Smooth muscle cell (in vitro differentiated cells): Measurements from ENCODE around the gene DALRD3. TPM values are rescaled to one million over a fixed set of nuclear protein-coding genes. Genes with fewer than 3 reads are reported as not detected.
A peak's percentile ranks its signal among the peaks of the same experiment; 100 is the strongest.
"Not testable (repeated sequence)": the region's sequence is repeated elsewhere in the genome, so short reads cannot be mapped to it uniquely, and the experiment has no call there.

Source experiments
- DNase-seq: peaks from one replicate; lab custom pipeline; 2025; ENCODE audit not compliant: unreplicated experiment; lab: John Stamatoyannopoulos, UW
- H2AFZ ChIP-seq: fragments of 200-600 bp; sonication (generic); 2 replicates; pipeline ENCODE4 v1.6.0; 2016; ENCODE audit warnings: antibody characterized with exemption, low read depth, mild to moderate bottlenecking
- H3F3A ChIP-seq: fragments of 200-600 bp; sonication (generic); 2 replicates; pipeline ENCODE4 v1.6.0; 2017; ENCODE audit warnings: antibody characterized with exemption, low read depth
- H3K27ac ChIP-seq: fragments of 200-600 bp; sonication (generic); 2 replicates; pipeline ENCODE4 v1.5.1; 2016; ENCODE audit warnings: low read depth, mild to moderate bottlenecking
- H3K27me3 ChIP-seq: fragments of 200-600 bp; sonication (generic); 2 replicates; pipeline ENCODE4 v1.6.1; 2016; ENCODE audit warnings: low read depth, mild to moderate bottlenecking
- H3K36me3 ChIP-seq: fragments of 200-600 bp; sonication (generic); 2 replicates; pipeline ENCODE4 v1.5.1; 2016; ENCODE audit warnings: low read depth
- H3K4me1 ChIP-seq: fragments of 200-600 bp; sonication (generic); 2 replicates; pipeline ENCODE4 v1.5.1; 2016; ENCODE audit warnings: low read depth
- H3K4me2 ChIP-seq: fragments of 200-600 bp; sonication (generic); 2 replicates; pipeline ENCODE4 v1.6.0; 2016; ENCODE audit warnings: mild to moderate bottlenecking
- H3K4me3 ChIP-seq: fragments of 200-600 bp; sonication (generic); 2 replicates; pipeline ENCODE4 v1.5.1; 2016; ENCODE audit warnings: mild to moderate bottlenecking
- H3K79me2 ChIP-seq: fragments of 200-600 bp; sonication (generic); 2 replicates; pipeline ENCODE4 v1.6.0; 2016; ENCODE audit warnings: low read depth, mild to moderate bottlenecking
- H3K9ac ChIP-seq: fragments of 200-600 bp; sonication (generic); 2 replicates; pipeline ENCODE4 v1.6.0; 2016; ENCODE audit warnings: low read depth
- H3K9me3 ChIP-seq: fragments of 200-600 bp; sonication (generic); replicated peaks from 2 replicates; pipeline ENCODE4 v1.5.1; 2016; ENCODE audit warnings: low read depth
- H4K20me1 ChIP-seq: fragments of 200-600 bp; sonication (generic); 2 replicates; pipeline ENCODE4 v1.6.0; 2016; ENCODE audit warnings: low read depth
- WGBS: methylation state at CpG from one replicate; pipeline ENCODE4 v1.1.7; 2016; ENCODE audit warnings: low lambda C conversion rate; 5-methylcytosine and 5-hydroxymethylcytosine counted together
- polyA plus RNA-seq: library from polyadenylated mRNA; unstranded; fragments of >200 nt; fragmentation: Nextera tagmentation; extraction: Ambion mirVana; gene quantifications from 2 replicates; pipeline ENCODE4 v1.2.1, GENCODE V29; 2016
- total RNA-seq: library from RNA; depleted of rRNA; stranded (reverse); fragments of >200 nt; gene quantifications from 2 replicates; pipeline ENCODE4 v1.2.3, GENCODE V29; 2014
- TF ChIP-seq, protein P1 (sequence below): fragments of 200-600 bp; sonication (generic); IDR thresholded peaks from 2 replicates; pipeline ENCODE4 v1.5.1; 2017; ENCODE audit warnings: borderline replicate concordance, mild to moderate bottlenecking, antibody characterized with exemption; ENCODE audit not compliant: insufficient read depth, poor library complexity, severe bottlenecking

DALRD3 gene
- total and polyA plus RNA-seq, 2 experiments from 2014 or later, result 35.6 to 39.0 TPM

DNA sequence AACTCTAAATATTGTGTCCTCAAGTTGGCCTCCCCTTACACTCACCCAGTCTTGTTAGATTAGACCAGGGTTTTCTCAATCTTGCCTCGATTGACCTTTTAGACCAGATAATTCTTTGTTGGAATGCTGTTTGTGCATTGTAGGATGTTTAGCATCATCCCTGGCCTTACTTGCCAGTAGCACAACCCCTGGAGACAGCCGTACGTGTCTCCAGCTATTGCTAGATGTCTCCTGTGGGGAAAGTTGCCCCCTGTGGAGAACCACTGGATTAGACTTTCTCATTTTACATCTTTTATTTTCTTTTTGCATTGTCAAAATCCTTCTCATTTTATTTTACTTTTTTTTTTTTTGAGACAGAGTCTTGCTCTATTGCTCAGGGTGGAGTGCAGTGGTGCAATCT lies 9.0 kb downstream of the DALRD3 start:
- 90% methylated on average over 3 of the region's 3 CpGs for WGBS
- peaks cover 65% of the 10 kb centered on the region for H4K20me1 ChIP-seq
- TF ChIP-seq, protein P1, sequence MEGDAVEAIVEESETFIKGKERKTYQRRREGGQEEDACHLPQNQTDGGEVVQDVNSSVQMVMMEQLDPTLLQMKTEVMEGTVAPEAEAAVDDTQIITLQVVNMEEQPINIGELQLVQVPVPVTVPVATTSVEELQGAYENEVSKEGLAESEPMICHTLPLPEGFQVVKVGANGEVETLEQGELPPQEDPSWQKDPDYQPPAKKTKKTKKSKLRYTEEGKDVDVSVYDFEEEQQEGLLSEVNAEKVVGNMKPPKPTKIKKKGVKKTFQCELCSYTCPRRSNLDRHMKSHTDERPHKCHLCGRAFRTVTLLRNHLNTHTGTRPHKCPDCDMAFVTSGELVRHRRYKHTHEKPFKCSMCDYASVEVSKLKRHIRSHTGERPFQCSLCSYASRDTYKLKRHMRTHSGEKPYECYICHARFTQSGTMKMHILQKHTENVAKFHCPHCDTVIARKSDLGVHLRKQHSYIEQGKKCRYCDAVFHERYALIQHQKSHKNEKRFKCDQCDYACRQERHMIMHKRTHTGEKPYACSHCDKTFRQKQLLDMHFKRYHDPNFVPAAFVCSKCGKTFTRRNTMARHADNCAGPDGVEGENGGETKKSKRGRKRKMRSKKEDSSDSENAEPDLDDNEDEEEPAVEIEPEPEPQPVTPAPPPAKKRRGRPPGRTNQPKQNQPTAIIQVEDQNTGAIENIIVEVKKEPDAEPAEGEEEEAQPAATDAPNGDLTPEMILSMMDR, result no peak

GRCh38 chr3:49008627-49009026 lies 9.8 kb downstream of the DALRD3 start:
- WGBS, result 89% methylated on average over 5 of the region's 5 CpGs
- Histone ChIP-seq H3K27ac (peak overlapping the region; percentile 20), H3K79me2 (peaks cover 59% of the 10 kb centered on the region)

More for the DNA sequence above, 9.0 kb downstream of the DALRD3 start:
- H3K36me3 ChIP-seq, result no peaks in the 10 kb centered on the region
- no peaks in the 10 kb centered on the region for H3K27me3 ChIP-seq
- H3F3A ChIP-seq, result peaks cover 4% of the 10 kb centered on the region
- H2AFZ ChIP-seq, result no peak overlapping the region
- no peak for DNase-seq
- peaks cover 59% of the 10 kb centered on the region for H3K79me2 ChIP-seq
- no peak overlapping the region for H3K9ac ChIP-seq
- peaks cover 12% of the 10 kb centered on the region for H3K4me1 ChIP-seq
- H3K4me3 ChIP-seq, result no peak overlapping the region
- no peak overlapping the region for H3K27ac ChIP-seq
- no peaks in the 10 kb centered on the region for H3K9me3 ChIP-seq
- H3K4me2 ChIP-seq, result no peak overlapping the region

GRCh38 chr3:49007771-49008528 lies 10.4 kb downstream of the DALRD3 start:
- peaks cover 56% of the 10 kb centered on the region for H3K79me2 ChIP-seq
- H4K20me1 ChIP-seq, result peaks cover 51% of the 10 kb centered on the region
- 28% methylated on average over 22 of the region's 41 CpGs for whole genome bisulfite sequencing
- H2AFZ ChIP-seq, result peak overlapping the region; percentile 65
- TF ChIP-seq, protein P1, result no peak
- H3K4me3 ChIP-seq, result peak overlapping the region; percentile 66
- peak overlapping the region; percentile 91 for H3K4me2 ChIP-seq
- H3K27me3 ChIP-seq, result no peaks in the 10 kb centered on the region
- peak overlapping the region; percentile 90 for H3K27ac ChIP-seq
- no peaks in the 10 kb centered on the region for H3K36me3 ChIP-seq
- peaks cover 12% of the 10 kb centered on the region for H3K4me1 ChIP-seq
- H3F3A ChIP-seq, result peaks cover 4% of the 10 kb centered on the region
- no peaks in the 10 kb centered on the region for H3K9me3 ChIP-seq
- peak overlapping the region; percentile 91 for H3K9ac ChIP-seq
- DNase-seq, result peak; percentile 83

More at GRCh38 chr3:49008627-49009026, 9.8 kb downstream of the DALRD3 start:
- Histone ChIP-seq H3K4me1 (peaks cover 12% of the 10 kb centered on the region), H3K4me2 (peak overlapping the region; percentile 91), H4K20me1 (peaks cover 57% of the 10 kb centered on the region), H3K4me3 (peak overlapping the region; percentile 66)
- DNase-seq, H3K27me3 ChIP-seq, H3F3A ChIP-seq, H3K36me3 ChIP-seq, H3K9ac ChIP-seq, H3K9me3 ChIP-seq, H2AFZ ChIP-seq: not testable (repeated sequence)

DNA sequence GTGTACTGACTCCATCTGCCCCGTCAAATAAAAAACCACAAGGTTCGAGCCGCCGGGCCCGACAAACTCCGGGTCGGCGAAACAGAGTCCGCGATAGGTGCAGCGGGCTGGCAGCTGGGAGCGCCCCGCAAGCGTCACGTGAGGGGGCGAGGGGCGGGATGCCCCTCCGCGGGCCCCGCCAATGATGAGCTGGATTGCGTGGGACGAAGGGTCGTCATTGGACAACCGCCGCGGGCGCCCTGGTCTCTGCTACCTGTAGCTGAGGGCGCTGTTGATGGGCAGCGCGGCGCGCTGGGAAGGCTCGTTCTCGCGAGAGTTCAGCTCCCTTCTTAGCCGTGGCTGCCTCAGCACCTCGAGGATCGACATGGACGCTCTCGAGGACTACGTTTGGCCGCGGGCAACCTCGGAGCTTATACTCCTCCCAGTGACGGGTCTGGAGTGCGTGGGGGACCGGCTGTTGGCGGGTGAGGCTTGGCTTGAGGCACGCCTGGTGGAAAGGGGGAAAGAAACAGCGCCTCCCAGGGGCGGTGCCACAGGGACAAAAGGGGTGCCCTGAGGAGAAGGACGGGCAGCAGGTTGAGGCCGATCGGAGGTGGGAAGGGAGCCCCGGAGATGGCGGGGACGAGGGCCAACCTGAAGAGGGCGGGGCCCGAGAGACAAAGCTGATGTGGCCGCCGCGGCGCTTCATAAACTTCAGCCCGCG lies 11.2 kb downstream of the DALRD3 start, which contains the start of gene WDR6:
Gene WDR6 (plus strand): TSS at position 324 of the 703 bp plus-strand sequence. CDS start 41 bp downstream, at position 365.
- Histone ChIP-seq H3K4me2 (peak within 1 kb of the TSS; percentile 91), H3K27me3 (no peaks in the 10 kb centered on the region), H3K27ac (peak within 1 kb of the TSS; percentile 90), H2AFZ (peak within 1 kb of the TSS; percentile 65), H3F3A (peaks cover 4% of the 10 kb centered on the region), H4K20me1 (peaks cover 43% of the 10 kb centered on the region), H3K4me3 (peak within 1 kb of the TSS; percentile 66), H3K9ac (peak within 1 kb of the TSS; percentile 91), H3K4me1 (peaks cover 12% of the 10 kb centered on the region), H3K79me2 (peaks cover 48% of the 10 kb centered on the region), H3K36me3 (no peaks in the 10 kb centered on the region), H3K9me3 (no peaks in the 10 kb centered on the region)
- WGBS, result under 1% methylated on average over 59 of the region's 65 CpGs
- TF ChIP-seq, protein P1, result peak; percentile 36
- DNase-seq, result peak; percentile 88
